MCF 10A (cell line): ENCODE data around the gene ZSCAN5A. TPM values are rescaled to one million over a fixed set of nuclear protein-coding genes. Genes with fewer than 3 reads are reported as not detected.
"Not testable (repeated sequence)": the region's sequence is repeated elsewhere in the genome, so short reads cannot be mapped to it uniquely, and the experiment has no call there.

Experiments
- BruUV-seq: library from RNA; stranded (reverse); fragments of 400-500 nt; replicated peaks from 2 replicates; lab custom pipeline; 2021; lab: Mats Ljungman, UMichigan
- CTCF ChIA-PET: fragments of 300-600 bp; sonication (Branson Sonifier 250); formaldehyde crosslinking; extraction: SDS; loops from one replicate; lab custom pipeline; 2021; ENCODE audit warnings: antibody characterized with exemption, inconsistent platforms; lab: Yijun Ruan, JAX
- POLR2A ChIA-PET: fragments of 300-600, 350-650 bp; sonication (Branson Sonifier 250); formaldehyde crosslinking; extraction: SDS; loops from one replicate; lab custom pipeline; 2020; ENCODE audit warnings: antibody characterized with exemption, inconsistent platforms; lab: Yijun Ruan, JAX
- DNase-seq: peaks from one replicate; pipeline ENCODE4 v3.0.0-alpha.2; 2018; ENCODE audit not compliant: unreplicated experiment
- H3K27ac Mint-ChIP-seq: one replicate; pipeline ENCODE4 v1.8.0; 2022; ENCODE audit warnings: mild to moderate bottlenecking, low read depth, mixed read lengths; ENCODE audit not compliant: unreplicated experiment
- H3K27me3 Mint-ChIP-seq: one replicate; pipeline ENCODE4 v1.8.0; 2022; ENCODE audit warnings: mixed read lengths; ENCODE audit not compliant: insufficient read depth, unreplicated experiment
- H3K36me3 Mint-ChIP-seq: one replicate; pipeline ENCODE4 v1.8.0; 2022; ENCODE audit warnings: mild to moderate bottlenecking, moderate library complexity, mixed read lengths; ENCODE audit not compliant: insufficient read depth, unreplicated experiment
- H3K4me1 Mint-ChIP-seq: one replicate; pipeline ENCODE4 v1.8.0; 2022; ENCODE audit warnings: mixed read lengths; ENCODE audit not compliant: insufficient read depth, unreplicated experiment
- H3K4me3 Mint-ChIP-seq: one replicate; pipeline ENCODE4 v1.8.0; 2022; ENCODE audit warnings: mild to moderate bottlenecking, moderate library complexity, mixed read lengths; ENCODE audit not compliant: unreplicated experiment
- H3K9me3 Mint-ChIP-seq: one replicate; pipeline ENCODE4 v1.8.0; 2022; ENCODE audit warnings: mixed read lengths; ENCODE audit not compliant: unreplicated experiment
- intact Hi-C: fragments of 100-400 bp; cut with micrococcal nuclease; formaldehyde crosslinking; loops from 2 replicates; pipeline ENCODE4 v1.14.1; 2022
- total RNA-seq: library from RNA; stranded (reverse); gene quantifications from 2 replicates; pipeline ENCODE4 v1.2.3, GENCODE V29; 2022
- TF ChIP-seq, protein P1 (sequence below): fragments of 200-600 bp; IDR thresholded peaks from one replicate; pipeline ENCODE4 v1.8.0; 2022; ENCODE audit warnings: antibody characterized with exemption, mild to moderate bottlenecking; ENCODE audit not compliant: unreplicated experiment

ZSCAN5A gene
- total RNA-seq, 1 experiment from 2014 or later, result 8.1 TPM

DNA sequence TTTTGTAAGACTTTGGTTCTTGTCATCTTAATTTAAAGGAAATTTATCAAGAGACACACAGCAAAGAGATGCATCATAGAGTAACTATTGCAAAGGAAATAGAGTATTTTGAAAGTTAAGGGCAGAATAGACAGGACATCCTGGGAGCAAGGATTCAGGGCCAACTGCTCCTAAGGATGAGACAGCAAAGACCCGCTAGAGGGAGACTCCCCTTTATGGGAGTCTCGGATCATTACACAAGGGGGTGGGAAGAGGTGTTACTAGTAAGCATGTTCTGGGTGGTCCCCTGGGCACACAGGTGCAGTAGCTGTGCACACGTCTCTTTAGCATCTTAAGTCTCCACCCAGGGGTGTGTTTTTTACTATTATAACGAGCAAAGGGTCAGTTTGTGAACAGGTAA, 102.9 kb downstream of the ZSCAN5A start:
- CTCF ChIA-PET, result interaction anchor here (1.5 kb wide), 1 partner anchor 146 kb away, joined by 3 read pairs; no protein-coding TSS in a partner anchor
- Mint-ChIP-seq H3K27ac (no peak overlapping the region), H3K9me3 (peaks cover 7% of the 10 kb centered on the region), H3K4me3 (no peak overlapping the region), H3K4me1 (no peaks in the 10 kb centered on the region), H3K27me3 (no peaks in the 10 kb centered on the region), H3K36me3 (no peaks in the 10 kb centered on the region)
- DNase-seq, result no peak
- intact Hi-C loops, result no loop called here
- BruUV-seq, result no TSS peak
- TF ChIP-seq, protein P1, sequence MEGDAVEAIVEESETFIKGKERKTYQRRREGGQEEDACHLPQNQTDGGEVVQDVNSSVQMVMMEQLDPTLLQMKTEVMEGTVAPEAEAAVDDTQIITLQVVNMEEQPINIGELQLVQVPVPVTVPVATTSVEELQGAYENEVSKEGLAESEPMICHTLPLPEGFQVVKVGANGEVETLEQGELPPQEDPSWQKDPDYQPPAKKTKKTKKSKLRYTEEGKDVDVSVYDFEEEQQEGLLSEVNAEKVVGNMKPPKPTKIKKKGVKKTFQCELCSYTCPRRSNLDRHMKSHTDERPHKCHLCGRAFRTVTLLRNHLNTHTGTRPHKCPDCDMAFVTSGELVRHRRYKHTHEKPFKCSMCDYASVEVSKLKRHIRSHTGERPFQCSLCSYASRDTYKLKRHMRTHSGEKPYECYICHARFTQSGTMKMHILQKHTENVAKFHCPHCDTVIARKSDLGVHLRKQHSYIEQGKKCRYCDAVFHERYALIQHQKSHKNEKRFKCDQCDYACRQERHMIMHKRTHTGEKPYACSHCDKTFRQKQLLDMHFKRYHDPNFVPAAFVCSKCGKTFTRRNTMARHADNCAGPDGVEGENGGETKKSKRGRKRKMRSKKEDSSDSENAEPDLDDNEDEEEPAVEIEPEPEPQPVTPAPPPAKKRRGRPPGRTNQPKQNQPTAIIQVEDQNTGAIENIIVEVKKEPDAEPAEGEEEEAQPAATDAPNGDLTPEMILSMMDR, result no peak
- POLR2A ChIA-PET, result no interaction called here

DNA sequence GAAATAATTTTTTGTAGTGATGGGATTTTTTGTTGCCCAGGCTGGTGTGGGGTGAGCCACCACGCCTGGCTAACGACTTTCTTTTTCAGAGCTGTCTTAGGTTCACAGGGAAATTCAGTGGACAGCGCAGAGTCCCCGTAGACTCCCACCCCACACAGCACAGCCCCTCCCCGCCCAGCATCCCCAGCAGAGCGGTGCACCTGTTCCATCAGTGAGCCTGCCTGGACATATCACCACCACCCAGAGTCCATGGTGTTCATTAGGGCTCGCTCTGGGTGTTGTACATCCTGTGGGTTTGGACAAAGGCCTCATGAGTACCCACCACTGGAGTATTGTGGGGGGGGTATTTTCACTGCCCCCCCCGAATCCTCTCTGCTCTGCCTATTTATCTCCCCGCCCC, 104.6 kb downstream of the ZSCAN5A start:
- CTCF ChIA-PET, DNase-seq, H3K36me3 Mint-ChIP-seq, BruUV-seq, H3K27me3 Mint-ChIP-seq, H3K27ac Mint-ChIP-seq, intact Hi-C loops, H3K4me1 Mint-ChIP-seq, POLR2A ChIA-PET, H3K4me3 Mint-ChIP-seq: not testable (repeated sequence)
- peaks cover 14% of the 10 kb centered on the region for H3K9me3 Mint-ChIP-seq

DNA sequence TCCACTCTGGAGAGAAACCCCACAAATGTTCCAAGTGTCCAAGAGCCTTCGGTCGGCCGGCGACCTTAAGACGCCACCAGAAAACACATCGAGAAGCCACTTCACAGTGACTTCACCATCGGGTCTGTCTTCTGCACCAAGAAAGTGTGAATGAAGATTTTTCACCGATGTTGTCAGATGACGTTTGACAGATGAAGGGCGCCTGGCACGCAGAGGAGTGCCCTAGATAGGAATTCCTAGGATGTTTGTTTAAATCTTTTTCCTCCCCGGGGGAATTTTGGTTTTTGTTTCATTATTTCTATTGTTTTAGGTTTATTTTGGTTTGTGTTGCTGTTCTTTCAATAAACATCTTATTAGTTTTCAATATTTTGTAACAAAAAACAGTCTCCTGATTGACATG, 105.5 kb downstream of the ZSCAN5A start:
- no peaks in the 10 kb centered on the region for H3K36me3 Mint-ChIP-seq
- intact Hi-C loops, result no loop called here
- H3K4me3 Mint-ChIP-seq, result no peak overlapping the region
- H3K4me1 Mint-ChIP-seq, result no peaks in the 10 kb centered on the region
- no TSS peak for BruUV-seq
- no peak overlapping the region for H3K27ac Mint-ChIP-seq
- ChIA-PET POLR2A (no interaction called here), CTCF (no interaction called here)
- TF ChIP-seq, protein P1, result no peak
- no peaks in the 10 kb centered on the region for H3K27me3 Mint-ChIP-seq
- DNase-seq, result no peak
- peaks cover 14% of the 10 kb centered on the region for H3K9me3 Mint-ChIP-seq

DNA sequence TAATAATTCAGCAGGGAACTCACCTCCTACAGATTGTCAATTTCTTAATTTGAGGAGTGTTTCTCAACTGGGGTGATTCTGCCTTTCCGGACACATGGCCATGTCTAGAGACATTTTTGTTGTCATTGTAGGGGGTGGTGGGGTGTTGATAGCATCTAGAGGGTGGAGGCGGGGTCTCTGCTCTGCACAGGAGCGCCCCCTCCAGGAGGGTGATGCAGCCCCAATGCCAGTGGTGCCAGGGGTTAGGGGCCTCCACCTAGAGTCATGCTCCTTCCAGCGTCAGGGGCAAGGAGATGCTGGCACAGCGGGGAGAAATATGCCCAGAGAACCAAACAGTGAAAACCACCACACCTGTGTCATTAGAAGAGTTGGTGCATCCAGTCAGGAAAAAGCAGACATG, 107.1 kb downstream of the ZSCAN5A start:
- POLR2A ChIA-PET, H3K27me3 Mint-ChIP-seq, DNase-seq, H3K4me3 Mint-ChIP-seq, H3K36me3 Mint-ChIP-seq, BruUV-seq, intact Hi-C loops, H3K27ac Mint-ChIP-seq, H3K4me1 Mint-ChIP-seq: not testable (repeated sequence)
- peaks cover 14% of the 10 kb centered on the region for H3K9me3 Mint-ChIP-seq
- CTCF ChIA-PET, result interaction anchor here (1.3 kb wide), 1 partner anchor 141 kb away, joined by 5 read pairs; no protein-coding TSS in a partner anchor

DNA sequence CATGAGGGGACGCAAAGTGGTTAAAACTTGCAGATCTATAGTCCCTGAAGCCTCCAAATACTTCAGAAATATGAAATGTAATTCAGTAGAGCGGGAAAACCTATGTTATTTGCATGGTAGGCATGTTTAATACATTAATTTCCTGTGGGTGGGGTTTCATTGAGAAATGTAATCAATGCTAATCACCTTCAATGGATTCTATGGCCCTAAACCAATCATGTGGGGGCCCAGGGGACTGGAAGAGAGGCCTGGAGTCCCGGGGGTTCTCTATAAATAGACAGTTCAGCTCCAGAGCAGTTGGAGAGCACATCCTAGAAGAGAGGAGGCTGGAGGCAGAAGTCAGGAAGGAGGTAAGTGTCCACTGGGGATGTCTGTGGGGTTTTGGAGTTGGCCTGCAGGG, 112.7 kb downstream of the ZSCAN5A start, which contains the start of gene ZSCAN5C:
ZSCAN5C (plus strand) TSS at position 301 of the 400 bp plus-strand sequence. CDS start 3,641 bp downstream, outside the sequence.
- H3K36me3 Mint-ChIP-seq, result no peaks in the 10 kb centered on the region
- no peaks in the 10 kb centered on the region for H3K27me3 Mint-ChIP-seq
- H3K9me3 Mint-ChIP-seq, result peaks cover 22% of the 10 kb centered on the region
- H3K4me1 Mint-ChIP-seq, result no peaks in the 10 kb centered on the region
- no TSS peak for BruUV-seq
- TF ChIP-seq, protein P1, result no peak
- ChIA-PET POLR2A (no interaction called here), CTCF (no interaction called here)
- H3K4me3 Mint-ChIP-seq, result no peak within 1 kb of the TSS
- intact Hi-C loops, result no loop called here
- no peak within 1 kb of the TSS for H3K27ac Mint-ChIP-seq
- no peak for DNase-seq
